ENCODE data around the gene KIRREL1.

DNA sequence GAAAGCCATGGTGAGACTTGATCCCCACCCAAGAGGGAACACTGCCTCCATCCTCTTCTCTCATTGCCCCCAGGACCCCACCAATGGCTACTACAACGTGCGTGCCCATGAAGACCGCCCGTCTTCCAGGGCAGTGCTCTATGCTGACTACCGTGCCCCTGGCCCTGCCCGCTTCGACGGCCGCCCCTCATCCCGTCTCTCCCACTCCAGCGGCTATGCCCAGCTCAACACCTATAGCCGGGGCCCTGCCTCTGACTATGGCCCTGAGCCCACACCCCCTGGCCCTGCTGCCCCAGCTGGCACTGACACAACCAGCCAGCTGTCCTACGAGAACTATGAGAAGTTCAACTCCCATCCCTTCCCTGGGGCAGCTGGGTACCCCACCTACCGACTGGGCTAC, 101.1 kb downstream of the KIRREL1 start:
- TF ChIP-seq CTCF (IDR thresholded peaks at IDR 0.05; ENCODE audit: control extremely low read depth in 1 of 3, insufficient read depth in 1 of 3, low read depth in 1 of 3, low read length in 3 of 3) (no peak), RAD21 (IDR thresholded peaks at IDR 0.05 in 1 of 2, conservative IDR thresholded peaks at IDR 0.05 in 1 of 2; ENCODE audit: low read depth in 2 of 2, low read length in 2 of 2) (no peak), POLR2AphosphoS5 (IDR thresholded peaks at IDR 0.05; ENCODE audit: low read depth, low read length) (no peak), SRF (IDR thresholded peaks at IDR 0.05; ENCODE audit: low read depth, low read length) (no peak), POLR2A (IDR thresholded peaks at IDR 0.05; ENCODE audit: control extremely low read depth in 1 of 2, low read depth in 2 of 2, low read length in 2 of 2) (no peak)
